ENCODE measurements around the gene RAPGEF6.
A peak's percentile ranks its signal among the peaks of the same experiment; 100 is the strongest.

Gene RAPGEF6

GRCh38 chr5:131644370-131644769 is 9.3 kb upstream of the RAPGEF6 start:
- Histone ChIP-seq H3K4me3 (ENCODE audit: low read length in 2 of 2) (no peak overlapping the region), H3K9me3 (ENCODE audit: control insufficient read depth in 2 of 2, low read length in 2 of 2) (no peaks in the 10 kb centered on the region), H3K36me3 (ENCODE audit: control insufficient read depth in 2 of 2, insufficient read depth in 2 of 2, low read length in 2 of 2) (peaks cover 17 to 25% of the 10 kb centered on the region in 2 donors), H3K27me3 (ENCODE audit: control insufficient read depth in 2 of 2, insufficient read depth in 2 of 2, low read length in 2 of 2) (no peaks in the 10 kb centered on the region), H3K4me1 (ENCODE audit: control insufficient read depth in 2 of 2, insufficient read depth in 2 of 2, low read length in 2 of 2) (no peaks in the 10 kb centered on the region), H3K9ac (ENCODE audit: low read depth in 1 of 2, low read length in 2 of 2) (no peak overlapping the region), H3K27ac (ENCODE audit: low read depth in 2 of 2, low read length in 2 of 2) (no peak overlapping the region)

GRCh38 chr5:131641494-131641893 is 6.5 kb upstream of the RAPGEF6 start:
- H3K9me3 ChIP-seq (ENCODE audit: control insufficient read depth in 2 of 2, low read length in 2 of 2): no peaks in the 10 kb centered on the region

GRCh38 chr5:131640043-131640856 is 5.2 kb upstream of the RAPGEF6 start:
- H3K4me3 ChIP-seq (ENCODE audit: low read length in 2 of 2): no peak overlapping the region
- no peaks in the 10 kb centered on the region for H3K9me3 ChIP-seq (ENCODE audit: control insufficient read depth in 2 of 2, low read length in 2 of 2)
- peaks cover 0 to 8% of the 10 kb centered on the region in 2 donors for H3K4me1 ChIP-seq (ENCODE audit: control insufficient read depth in 2 of 2, insufficient read depth in 2 of 2, low read length in 2 of 2)
- H3K27me3 ChIP-seq (ENCODE audit: control insufficient read depth in 2 of 2, insufficient read depth in 2 of 2, low read length in 2 of 2): no peaks in the 10 kb centered on the region
- peaks cover 9 to 12% of the 10 kb centered on the region in 2 donors for H3K36me3 ChIP-seq (ENCODE audit: control insufficient read depth in 2 of 2, insufficient read depth in 2 of 2, low read length in 2 of 2)
- H3K27ac ChIP-seq (ENCODE audit: low read depth in 2 of 2, low read length in 2 of 2): no peak overlapping the region
- H3K9ac ChIP-seq (ENCODE audit: low read depth in 1 of 2, low read length in 2 of 2): no peak overlapping the region

More at GRCh38 chr5:131641494-131641893, 6.5 kb upstream of the RAPGEF6 start:
- Histone ChIP-seq H3K27ac (ENCODE audit: low read depth in 2 of 2, low read length in 2 of 2) (no peak overlapping the region), H3K4me1 (ENCODE audit: control insufficient read depth in 2 of 2, insufficient read depth in 2 of 2, low read length in 2 of 2) (peaks cover 0 to 3% of the 10 kb centered on the region in 2 donors), H3K36me3 (ENCODE audit: control insufficient read depth in 2 of 2, insufficient read depth in 2 of 2, low read length in 2 of 2) (peaks cover 9 to 20% of the 10 kb centered on the region in 2 donors), H3K4me3 (ENCODE audit: low read length in 2 of 2) (no peak overlapping the region), H3K27me3 (ENCODE audit: control insufficient read depth in 2 of 2, insufficient read depth in 2 of 2, low read length in 2 of 2) (no peaks in the 10 kb centered on the region), H3K9ac (ENCODE audit: low read depth in 1 of 2, low read length in 2 of 2) (no peak overlapping the region)

- H3K9me3 ChIP-seq (ENCODE audit: control insufficient read depth in 2 of 2, low read length in 2 of 2): no peaks in the 10 kb centered on the region
- no peak overlapping the region for H3K27ac ChIP-seq (ENCODE audit: low read depth in 2 of 2, low read length in 2 of 2)
- no peaks in the 10 kb centered on the region for H3K27me3 ChIP-seq (ENCODE audit: control insufficient read depth in 2 of 2, insufficient read depth in 2 of 2, low read length in 2 of 2)
- no peak overlapping the region for H3K4me3 ChIP-seq (ENCODE audit: low read length in 2 of 2)
- H3K36me3 ChIP-seq (ENCODE audit: control insufficient read depth in 2 of 2, insufficient read depth in 2 of 2, low read length in 2 of 2): peaks cover 0 to 4% of the 10 kb centered on the region in 2 donors
- H3K4me1 ChIP-seq (ENCODE audit: control insufficient read depth in 2 of 2, insufficient read depth in 2 of 2, low read length in 2 of 2): peaks cover 0 to 10% of the 10 kb centered on the region in 2 donors
- no peak overlapping the region for H3K9ac ChIP-seq (ENCODE audit: low read depth in 1 of 2, low read length in 2 of 2)
These were observed 4.1 kb upstream of the RAPGEF6 start for GRCh38 chr5:131639148-131639547.

GRCh38 chr5:131637694-131638093 is 2.7 kb upstream of the RAPGEF6 start:
- H3K27me3 ChIP-seq (ENCODE audit: control insufficient read depth in 2 of 2, insufficient read depth in 2 of 2, low read length in 2 of 2): no peaks in the 10 kb centered on the region
- no peaks in the 10 kb centered on the region for H3K9me3 ChIP-seq (ENCODE audit: control insufficient read depth in 2 of 2, low read length in 2 of 2)
- H3K4me1 ChIP-seq (ENCODE audit: control insufficient read depth in 2 of 2, insufficient read depth in 2 of 2, low read length in 2 of 2): peaks cover 7 to 13% of the 10 kb centered on the region in 2 donors
- no peak overlapping the region for H3K27ac ChIP-seq (ENCODE audit: low read depth in 2 of 2, low read length in 2 of 2)
- H3K4me3 ChIP-seq (ENCODE audit: low read length in 2 of 2): no peak overlapping the region
- H3K9ac ChIP-seq (ENCODE audit: low read depth in 1 of 2, low read length in 2 of 2): no peak overlapping the region
- peaks cover 0 to 4% of the 10 kb centered on the region in 2 donors for H3K36me3 ChIP-seq (ENCODE audit: control insufficient read depth in 2 of 2, insufficient read depth in 2 of 2, low read length in 2 of 2)

- Histone ChIP-seq H3K4me3 (ENCODE audit: low read length in 2 of 2) (peak overlapping the region; percentile 98 to 99), H3K36me3 (ENCODE audit: control insufficient read depth in 2 of 2, insufficient read depth in 2 of 2, low read length in 2 of 2) (no peaks in the 10 kb centered on the region), H3K4me1 (ENCODE audit: control insufficient read depth in 2 of 2, insufficient read depth in 2 of 2, low read length in 2 of 2) (peaks cover 13 to 20% of the 10 kb centered on the region in 2 donors), H3K27ac (ENCODE audit: low read depth in 2 of 2, low read length in 2 of 2) (peak overlapping the region; percentile 97 to 98), H3K9ac (ENCODE audit: low read depth in 1 of 2, low read length in 2 of 2) (peak overlapping the region; percentile 92 to 99), H3K9me3 (ENCODE audit: control insufficient read depth in 2 of 2, low read length in 2 of 2) (no peaks in the 10 kb centered on the region), H3K27me3 (ENCODE audit: control insufficient read depth in 2 of 2, insufficient read depth in 2 of 2, low read length in 2 of 2) (no peaks in the 10 kb centered on the region)
These were observed 899 bp upstream of the RAPGEF6 start for GRCh38 chr5:131635684-131636572.

GRCh38 chr5:131634666-131634995 is 398 bp downstream of the RAPGEF6 start:
- peaks cover 15 to 32% of the 10 kb centered on the region in 2 donors for H3K4me1 ChIP-seq (ENCODE audit: control insufficient read depth in 2 of 2, insufficient read depth in 2 of 2, low read length in 2 of 2)
- peak overlapping the region; percentile 97 to 98 for H3K27ac ChIP-seq (ENCODE audit: low read depth in 2 of 2, low read length in 2 of 2)
- no peaks in the 10 kb centered on the region for H3K36me3 ChIP-seq (ENCODE audit: control insufficient read depth in 2 of 2, insufficient read depth in 2 of 2, low read length in 2 of 2)

GRCh38 chr5:131634238-131634637 is 791 bp downstream of the RAPGEF6 start:
- H3K27me3 ChIP-seq (ENCODE audit: control insufficient read depth in 2 of 2, insufficient read depth in 2 of 2, low read length in 2 of 2): no peaks in the 10 kb centered on the region
- H3K9ac ChIP-seq (ENCODE audit: low read depth in 1 of 2, low read length in 2 of 2): peak overlapping the region; percentile 99
- H3K36me3 ChIP-seq (ENCODE audit: control insufficient read depth in 2 of 2, insufficient read depth in 2 of 2, low read length in 2 of 2): no peaks in the 10 kb centered on the region
- H3K4me3 ChIP-seq (ENCODE audit: low read length in 2 of 2): peak overlapping the region; percentile 98 to 99
- peak overlapping the region; percentile 97 to 98 for H3K27ac ChIP-seq (ENCODE audit: low read depth in 2 of 2, low read length in 2 of 2)
- no peaks in the 10 kb centered on the region for H3K9me3 ChIP-seq (ENCODE audit: control insufficient read depth in 2 of 2, low read length in 2 of 2)
- peaks cover 15 to 36% of the 10 kb centered on the region in 2 donors for H3K4me1 ChIP-seq (ENCODE audit: control insufficient read depth in 2 of 2, insufficient read depth in 2 of 2, low read length in 2 of 2)

More at GRCh38 chr5:131634666-131634995, 398 bp downstream of the RAPGEF6 start:
- Histone ChIP-seq H3K4me3 (ENCODE audit: low read length in 2 of 2) (peak overlapping the region; percentile 98 to 99), H3K27me3 (ENCODE audit: control insufficient read depth in 2 of 2, insufficient read depth in 2 of 2, low read length in 2 of 2) (no peaks in the 10 kb centered on the region), H3K9me3 (ENCODE audit: control insufficient read depth in 2 of 2, low read length in 2 of 2) (no peaks in the 10 kb centered on the region), H3K9ac (ENCODE audit: low read depth in 1 of 2, low read length in 2 of 2) (peak overlapping the region; percentile 99)

GRCh38 chr5:131633830-131634229 is 1.2 kb downstream of the RAPGEF6 start:
- H3K4me1 ChIP-seq (ENCODE audit: control insufficient read depth in 2 of 2, insufficient read depth in 2 of 2, low read length in 2 of 2): peaks cover 15 to 36% of the 10 kb centered on the region in 2 donors
- peak overlapping the region in 1 of 2 donors; percentile 25 for H3K27ac ChIP-seq (ENCODE audit: low read depth in 2 of 2, low read length in 2 of 2)
- no peaks in the 10 kb centered on the region for H3K27me3 ChIP-seq (ENCODE audit: control insufficient read depth in 2 of 2, insufficient read depth in 2 of 2, low read length in 2 of 2)
- no peaks in the 10 kb centered on the region for H3K9me3 ChIP-seq (ENCODE audit: control insufficient read depth in 2 of 2, low read length in 2 of 2)
- H3K4me3 ChIP-seq (ENCODE audit: low read length in 2 of 2): peak overlapping the region; percentile 98 to 99
- peak overlapping the region; percentile 99 for H3K9ac ChIP-seq (ENCODE audit: low read depth in 1 of 2, low read length in 2 of 2)
- no peaks in the 10 kb centered on the region for H3K36me3 ChIP-seq (ENCODE audit: control insufficient read depth in 2 of 2, insufficient read depth in 2 of 2, low read length in 2 of 2)

GRCh38 chr5:131630963-131631350 is 4.1 kb downstream of the RAPGEF6 start:
- H3K27me3 ChIP-seq (ENCODE audit: control insufficient read depth in 2 of 2, insufficient read depth in 2 of 2, low read length in 2 of 2): no peaks in the 10 kb centered on the region
- H3K27ac ChIP-seq (ENCODE audit: low read depth in 2 of 2, low read length in 2 of 2): peak overlapping the region; percentile 24 to 56
- no peak overlapping the region for H3K9ac ChIP-seq (ENCODE audit: low read depth in 1 of 2, low read length in 2 of 2)
- no peaks in the 10 kb centered on the region for H3K9me3 ChIP-seq (ENCODE audit: control insufficient read depth in 2 of 2, low read length in 2 of 2)
- H3K4me1 ChIP-seq (ENCODE audit: control insufficient read depth in 2 of 2, insufficient read depth in 2 of 2, low read length in 2 of 2): peaks cover 21 to 31% of the 10 kb centered on the region in 2 donors
- H3K4me3 ChIP-seq (ENCODE audit: low read length in 2 of 2): peak overlapping the region in 1 of 2 donors; percentile 21
- no peaks in the 10 kb centered on the region for H3K36me3 ChIP-seq (ENCODE audit: control insufficient read depth in 2 of 2, insufficient read depth in 2 of 2, low read length in 2 of 2)

Data from mucosa of rectum (tissue), 2 donors.